NK-92 (cell line): ENCODE measurements around the gene ATP1A4.

Experiments used
- DNase-seq: peaks from one replicate; lab custom pipeline; 2025; ENCODE audit not compliant: unreplicated experiment; lab: John Stamatoyannopoulos, UW

Gene ATP1A4

DNA sequence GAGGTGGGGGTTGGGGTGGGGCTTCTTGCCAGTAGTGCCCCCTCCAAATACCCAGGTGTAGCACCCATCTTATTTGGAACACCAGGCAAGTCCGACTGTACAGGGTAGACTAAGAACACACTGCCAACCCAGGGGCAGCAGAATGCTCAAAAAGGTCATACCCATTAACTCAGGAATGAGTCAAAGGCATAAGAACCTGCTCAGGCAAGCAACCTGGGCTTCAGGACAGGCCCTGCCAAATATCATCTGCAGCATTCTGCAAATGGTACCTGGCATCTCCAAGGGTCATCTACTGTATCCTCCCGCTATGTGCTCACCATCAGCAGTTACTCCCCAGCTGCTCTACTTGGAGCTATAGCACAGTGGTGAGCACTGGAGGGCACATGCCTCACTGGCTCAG is 73.2 kb downstream of the ATP1A4 start:
- no peak for DNase-seq

DNA sequence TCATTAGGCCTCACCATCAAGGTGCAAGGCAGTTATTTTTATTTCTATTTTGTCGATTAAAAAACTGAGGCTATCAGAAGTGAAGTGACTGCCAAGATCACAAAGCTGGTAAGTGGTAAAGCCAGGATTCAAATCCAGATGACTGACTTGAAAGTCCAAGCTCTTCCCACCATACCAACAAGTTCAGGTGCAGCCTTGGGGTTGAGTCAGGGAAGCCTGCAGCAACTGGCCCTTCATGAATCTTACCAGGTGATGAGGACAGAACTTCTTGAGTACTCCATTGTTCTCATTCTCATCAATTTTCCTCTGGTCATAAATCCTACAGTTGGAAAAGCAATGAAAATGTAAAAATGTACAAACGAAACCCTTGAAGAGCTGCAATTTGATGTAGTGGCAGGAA is 73.9 kb downstream of the ATP1A4 start:
- DNase-seq: no peak

DNA sequence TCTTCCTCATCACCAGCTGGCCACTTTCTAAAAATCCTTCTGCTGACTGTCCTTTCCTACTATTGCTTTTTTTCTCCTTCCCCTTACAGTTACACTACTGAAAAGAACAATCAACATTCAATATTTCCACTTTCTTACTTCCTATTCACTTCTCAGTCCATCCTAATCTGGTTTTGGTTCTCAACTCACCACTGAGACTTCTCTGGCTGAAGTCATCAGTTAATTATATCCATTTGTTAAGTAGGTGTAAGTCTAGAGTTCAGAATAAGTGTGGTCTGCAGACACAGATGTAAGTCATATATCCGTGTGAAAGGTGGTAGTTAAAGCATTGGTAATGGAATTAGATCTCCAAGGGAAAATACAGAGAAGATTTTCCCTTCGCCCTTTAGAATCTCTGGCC is 75.2 kb downstream of the ATP1A4 start:
- DNase-seq: no peak

DNA sequence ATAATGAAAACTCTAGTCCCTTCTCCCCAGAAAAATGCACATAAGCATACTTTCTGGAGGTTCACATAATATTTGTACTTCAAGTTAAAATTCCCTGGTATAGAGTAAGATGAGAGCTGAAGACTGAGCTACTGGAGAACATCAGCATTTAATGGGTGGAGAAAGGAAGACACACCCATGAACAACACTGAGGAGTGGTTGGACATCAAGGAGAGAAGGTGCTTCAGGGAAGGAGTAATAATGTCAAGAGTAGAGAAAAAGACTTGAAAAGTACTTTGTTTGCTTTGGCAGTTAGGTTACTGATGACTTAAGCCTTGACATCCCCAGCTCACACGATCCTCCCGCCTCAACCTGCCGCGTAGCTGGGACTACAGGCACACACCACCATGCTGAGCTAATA is 75.6 kb downstream of the ATP1A4 start:
- DNase-seq: no peak

DNA sequence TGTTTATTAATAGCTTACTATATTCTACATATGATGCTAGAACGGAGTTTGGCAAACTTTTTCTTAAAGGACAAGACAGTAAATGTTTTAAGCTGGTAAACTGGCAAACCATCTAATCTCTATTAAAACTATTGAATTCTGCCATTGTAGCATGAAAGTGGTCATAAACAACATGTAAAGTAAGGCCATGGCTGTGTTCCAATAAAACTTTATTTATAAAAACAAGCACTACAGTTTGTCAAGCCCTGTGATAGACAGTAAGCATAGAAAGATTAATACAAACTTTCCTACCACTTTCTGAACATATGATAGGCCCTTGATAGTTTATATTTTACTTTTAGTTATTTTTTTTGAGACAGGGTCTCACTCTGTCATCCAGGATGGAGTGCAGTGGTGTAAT is 76.2 kb downstream of the ATP1A4 start:
- no peak for DNase-seq

DNA sequence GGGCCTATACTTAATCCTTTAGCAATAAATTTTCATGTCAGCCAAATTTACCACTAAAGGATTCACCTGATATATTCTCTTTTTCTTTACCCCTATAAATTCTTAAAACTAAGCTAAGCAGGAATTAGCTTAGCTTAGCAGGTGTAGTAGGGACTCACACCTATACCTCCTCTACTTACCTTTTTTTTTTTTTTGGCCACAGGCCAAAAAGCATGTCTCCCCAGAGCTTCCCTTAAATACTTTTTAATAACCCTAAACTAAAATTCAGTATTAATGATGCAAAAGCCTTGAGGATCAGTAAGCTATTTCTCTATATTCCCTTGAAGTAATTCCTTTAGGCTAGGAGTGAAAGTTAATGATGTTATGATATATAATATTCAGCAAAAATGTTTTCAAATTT is 77.0 kb downstream of the ATP1A4 start:
- DNase-seq: no peak

DNA sequence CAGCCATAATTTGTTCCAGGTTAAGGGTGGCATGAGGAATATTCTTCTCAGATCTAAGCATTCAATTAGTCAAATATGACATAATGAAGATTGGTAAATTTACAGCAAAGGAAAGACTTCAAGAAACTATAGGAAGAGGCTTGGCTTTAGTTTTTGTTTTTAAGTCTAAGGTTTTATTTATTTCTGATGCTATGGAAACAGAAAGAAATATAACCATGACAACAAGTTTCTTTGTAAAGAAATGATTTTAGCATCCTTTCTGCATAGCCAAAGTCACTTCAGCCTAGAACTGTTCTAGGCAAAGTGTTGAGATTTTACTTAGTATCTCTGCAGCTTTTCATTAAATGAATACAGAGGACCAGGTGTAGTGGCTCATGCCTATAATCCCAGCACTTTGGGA is 81.5 kb downstream of the ATP1A4 start:
- DNase-seq: no peak
